Activated CD8-positive, alpha-beta memory T cell treated with anti-CD3 and anti-CD28 coated beads, Interleukin-2, amount 50 U/mL, for 4 hours (primary cell): ENCODE measurements around the gene ATP1B4.

Source experiments
- DNase-seq: peaks from one replicate; pipeline ENCODE4 v3.0.0-alpha.2; 2020

ATP1B4 gene

GRCh38 chrX:120377179-120377578 is 15.3 kb downstream of the ATP1B4 start:
- no peak for DNase-seq

- DNase-seq = no peak
These were observed 15.8 kb downstream of the ATP1B4 start for GRCh38 chrX:120377715-120378114.

GRCh38 chrX:120378570-120378969 is 16.7 kb downstream of the ATP1B4 start:
- DNase-seq = no peak

- no peak for DNase-seq
These were observed 18.2 kb downstream of the ATP1B4 start for GRCh38 chrX:120379937-120380681.

- no peak for DNase-seq
These were observed 18.8 kb downstream of the ATP1B4 start for GRCh38 chrX:120380699-120381098.

GRCh38 chrX:120401301-120401700 is 39.4 kb downstream of the ATP1B4 start:
- DNase-seq = no peak

- DNase-seq = no peak
These were observed 40.5 kb downstream of the ATP1B4 start for GRCh38 chrX:120402369-120402768.

- no peak for DNase-seq
These were observed 44.7 kb downstream of the ATP1B4 start for GRCh38 chrX:120406638-120407037.

GRCh38 chrX:120408168-120408567 is 46.3 kb downstream of the ATP1B4 start:
- no peak for DNase-seq

GRCh38 chrX:120419463-120419862 is 57.6 kb downstream of the ATP1B4 start:
- no peak for DNase-seq

GRCh38 chrX:120426599-120426998 is 64.7 kb downstream of the ATP1B4 start:
- no peak for DNase-seq

- no peak for DNase-seq
These were observed 66.4 kb downstream of the ATP1B4 start for GRCh38 chrX:120428309-120428708.

GRCh38 chrX:120429776-120430540 is 68.1 kb downstream of the ATP1B4 start:
- no peak for DNase-seq
